CD4-positive, alpha-beta T cell treated with Interleukin-15 for 4 hours (primary cell): Measurements from ENCODE around the gene CCDC15.
"Not testable (repeated sequence)": the region's sequence is repeated elsewhere in the genome, so short reads cannot be mapped to it uniquely, and the experiment has no call there.

ENCODE experiments used
- DNase-seq: peaks from one replicate; pipeline ENCODE4 v3.0.0-alpha.2; 2020; ENCODE audit warnings: low spot score

The CCDC15 gene

GRCh38 chr11:125082611-125083311 lies 128.8 kb downstream of the CCDC15 start:
- no peak for DNase-seq

- DNase-seq, result no peak
These were observed 129.5 kb downstream of the CCDC15 start for GRCh38 chr11:125083312-125084056.

GRCh38 chr11:125084057-125084416 lies 130.0 kb downstream of the CCDC15 start:
- DNase-seq, result no peak

GRCh38 chr11:125084761-125085231 lies 130.8 kb downstream of the CCDC15 start:
- no peak for DNase-seq

GRCh38 chr11:125085301-125086081 lies 131.5 kb downstream of the CCDC15 start:
- no peak for DNase-seq

- no peak for DNase-seq
These were observed 132.8 kb downstream of the CCDC15 start for GRCh38 chr11:125086633-125087296.

- no peak for DNase-seq
These were observed 134.1 kb downstream of the CCDC15 start for GRCh38 chr11:125088123-125088522.

GRCh38 chr11:125088576-125089455 lies 134.8 kb downstream of the CCDC15 start:
- DNase-seq, result no peak

GRCh38 chr11:125089481-125089880 lies 135.5 kb downstream of the CCDC15 start:
- DNase-seq, result not testable (repeated sequence)

GRCh38 chr11:125090151-125090550 lies 136.1 kb downstream of the CCDC15 start:
- not testable (repeated sequence) for DNase-seq

GRCh38 chr11:125090816-125091215 lies 136.8 kb downstream of the CCDC15 start:
- no peak for DNase-seq
